Endothelial cell of umbilical vein (primary cell): ENCODE measurements around the gene LRRK1. TPM values are rescaled to one million over a fixed set of nuclear protein-coding genes. Genes with fewer than 3 reads are reported as not detected.

Source experiments
- BruUV-seq: library from RNA; stranded (reverse); fragments of 400-500 nt; replicated peaks from 2 replicates; lab custom pipeline; 2021; lab: Mats Ljungman, UMichigan
- CTCF ChIA-PET: fragments of 300-600, 350-600 bp; sonication (Branson Sonifier 250); formaldehyde crosslinking; loops from one replicate; lab custom pipeline; 2021; ENCODE audit warnings: antibody characterized with exemption, inconsistent platforms; lab: Charles Lee
- POLR2A ChIA-PET: fragments of 300-600, 350-600 bp; sonication (Branson Sonifier 250); formaldehyde crosslinking; loops from one replicate; lab custom pipeline; 2021; ENCODE audit warnings: antibody characterized with exemption, inconsistent platforms; lab: Charles Lee
- DNase-seq: peaks from one replicate; pipeline ENCODE4 v3.0.0-alpha.2; 2011; ENCODE audit warnings: low read depth, low spot score
- FAIRE-seq: peaks from 2 replicates; lab custom pipeline; 2011; peaks lifted over from hg19 to GRCh38; lab: Jason Lieb, UNC
- H2AFZ ChIP-seq: 2 replicates; pipeline ENCODE4 v1.6.0; 2012; ENCODE audit warnings: low read depth, low read length, control low read depth, inconsistent platforms
- H3K27ac ChIP-seq: 2 replicates; pipeline ENCODE4 v1.5.1; 2011; ENCODE audit warnings: low read depth, mild to moderate bottlenecking, control low read depth, low read length, moderate library complexity; ENCODE audit not compliant: insufficient read depth
- H3K27me3 ChIP-seq, 2 experiments: 2 replicates each; pipeline versions ENCODE4 v1.6.0 to v1.6.1; 2011; ENCODE audit warnings: low read length in 2 of 2, mixed read lengths in 1 of 2; ENCODE audit not compliant: control insufficient read depth in 2 of 2, insufficient read depth in 2 of 2
- H3K36me3 ChIP-seq, 2 experiments: 2 replicates in 1 of 2; 3 replicates in 1 of 2; pipeline ENCODE4 v1.5.1; 2011; ENCODE audit warnings: low read length in 2 of 2, mild to moderate bottlenecking in 1 of 2, moderate library complexity in 1 of 2; ENCODE audit not compliant: control insufficient read depth in 2 of 2, insufficient read depth in 2 of 2; ENCODE audit errors: extremely low read depth in 1 of 2
- H3K4me1 ChIP-seq: 3 replicates; pipeline ENCODE4 v1.5.1; 2011; ENCODE audit warnings: mild to moderate bottlenecking, low read length; ENCODE audit not compliant: control insufficient read depth, insufficient read depth; ENCODE audit errors: extremely low read depth
- H3K4me2 ChIP-seq: 2 replicates; pipeline ENCODE4 v1.6.1; 2011; ENCODE audit warnings: low read length, control low read depth, mixed read lengths; ENCODE audit not compliant: insufficient read depth
- H3K4me3 ChIP-seq, 3 experiments: fragments of 200-600 bp in 1 of 3; sonication (generic), shearing (Covaris generic) in 1 of 3; replicated peaks in 1 of 3; 2 replicates each; pipeline ENCODE4 v1.5.1; 2011 to 2016; ENCODE audit warnings: control low read depth in 3 of 3, low read length in 3 of 3, mild to moderate bottlenecking in 2 of 3, inconsistent platforms in 1 of 3, low read depth in 1 of 3, moderate library complexity in 1 of 3; ENCODE audit not compliant: insufficient read depth in 1 of 3
- H3K79me2 ChIP-seq: 2 replicates; pipeline ENCODE4 v1.6.0; 2012; ENCODE audit warnings: low read length, inconsistent platforms; ENCODE audit not compliant: control insufficient read depth, insufficient read depth
- H3K9ac ChIP-seq: replicated peaks from 2 replicates; pipeline ENCODE3; 2011; ENCODE audit warnings: low read length, control low read depth; ENCODE audit not compliant: insufficient read depth; ENCODE audit errors: extremely low read depth
- H3K9me1 ChIP-seq: replicated peaks from 3 replicates; pipeline ENCODE4 v1.6.0; 2011; ENCODE audit warnings: mild to moderate bottlenecking, low read length; ENCODE audit not compliant: control insufficient read depth, insufficient read depth; ENCODE audit errors: extremely low read depth
- H3K9me3 ChIP-seq: replicated peaks from 2 replicates; pipeline ENCODE4 v1.5.1; 2012; ENCODE audit warnings: low read length, inconsistent platforms; ENCODE audit not compliant: control insufficient read depth, insufficient read depth
- H4K20me1 ChIP-seq: replicated peaks from 2 replicates; pipeline ENCODE3; 2011; ENCODE audit warnings: mild to moderate bottlenecking, low read length; ENCODE audit not compliant: control insufficient read depth, insufficient read depth; ENCODE audit errors: extremely low read depth
- EZH2 ChIP-seq: IDR thresholded peaks from 2 replicates; pipeline ENCODE4 v1.6.1; 2012; ENCODE audit warnings: borderline replicate concordance, low read depth, mild to moderate bottlenecking, moderate library complexity, low read length, inconsistent platforms; ENCODE audit not compliant: severe bottlenecking
- GATA2 ChIP-seq: IDR thresholded peaks from 2 replicates; pipeline ENCODE4 v1.7.0; 2011; ENCODE audit warnings: low read depth, mild to moderate bottlenecking, moderate library complexity, mixed read lengths, low read length; ENCODE audit not compliant: insufficient read length, insufficient read depth
- JUN ChIP-seq: IDR thresholded peaks from 2 replicates; pipeline ENCODE4 v1.6.1; 2011; ENCODE audit warnings: borderline replicate concordance, low read depth; ENCODE audit not compliant: insufficient read length, insufficient read depth
- POLR2A ChIP-seq: IDR thresholded peaks from 2 replicates; pipeline ENCODE4 v1.6.1; 2012; ENCODE audit warnings: low read depth, mild to moderate bottlenecking, control low read depth, low read length
- POLR2AphosphoS5 ChIP-seq: IDR thresholded peaks from 2 replicates; pipeline ENCODE4 v1.6.1; 2012; ENCODE audit warnings: low read depth, mild to moderate bottlenecking, control low read depth, low read length, moderate library complexity; ENCODE audit not compliant: insufficient read depth
- dilution Hi-C: fragments of 300-500 bp; cut with MboI; formaldehyde crosslinking; loops from one replicate; pipeline ENCODE4 v1.15.0; 2019; ENCODE audit warnings: low sequenced_read_pairs; ENCODE audit not compliant: extremely low pct_ligation_motif_present
- intact Hi-C: fragments of 100-400 bp; cut with micrococcal nuclease; formaldehyde crosslinking; loops from one replicate; pipeline ENCODE4 v1.10.0; 2022
- polyA plus RNA-seq, 4 experiments: library from polyadenylated mRNA; depleted of rRNA in 3 of 4; stranded (reverse) in 3 of 4; unstranded in 1 of 4; fragments of >200 nt; gene quantifications; 2 replicates each; pipeline versions ENCODE4 v1.2.1 to v1.2.3, GENCODE V29; 2011 to 2012; ENCODE audit warnings: missing spikeins in 1 of 4
- total RNA-seq: library from RNA; stranded (reverse); gene quantifications from 2 replicates; pipeline ENCODE4 v1.2.3, GENCODE V29; 2021
- TF ChIP-seq, protein P1 (sequence below), 2 donors: IDR thresholded peaks; 1 replicate in 1 of 2; 2 replicates in 1 of 2; pipeline ENCODE4 v1.5.1; 2011; ENCODE audit warnings: low read length in 2 of 2, mild to moderate bottlenecking in 2 of 2, moderate library complexity in 2 of 2, control low read depth in 1 of 2, inconsistent platforms in 1 of 2, low read depth in 1 of 2; ENCODE audit not compliant: insufficient read depth in 1 of 2; ENCODE audit errors: extremely low read depth in 1 of 2
- TF ChIP-seq, protein P2 (sequence below): IDR thresholded peaks from 2 replicates; pipeline ENCODE4 v1.6.1; 2011; ENCODE audit not compliant: insufficient read depth, insufficient read length

LRRK1 gene
- total and polyA plus RNA-seq, 2 donors (not counting 3 experiments of a cell fraction or from before 2014, with no cell fraction given), result 11.0 to 22.1 TPM

DNA sequence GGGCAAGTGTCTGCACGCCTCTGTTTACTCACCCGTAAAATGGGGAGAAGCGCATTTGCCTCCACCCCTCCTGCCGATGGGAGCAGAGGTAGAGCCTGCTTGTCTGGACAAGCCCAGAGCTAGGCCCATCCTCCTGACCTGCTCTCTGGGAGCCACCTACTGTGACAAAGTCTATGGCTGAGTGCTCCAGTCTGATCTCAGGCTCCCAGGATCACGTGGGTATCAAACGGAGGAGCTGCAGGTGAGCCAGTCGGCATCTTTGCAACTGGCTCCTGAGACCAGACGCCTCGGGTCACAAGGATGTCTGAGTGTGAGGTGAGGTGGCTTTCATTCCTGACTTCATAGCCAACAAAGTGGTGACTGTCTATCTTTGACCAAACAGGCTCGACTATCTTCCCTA, 41.6 kb upstream of the LRRK1 start:
- dilution Hi-C loops (no loop called here), intact Hi-C loops (loop anchor here (10.0 kb wide), 1 partner anchor 523 kb away; no protein-coding TSS in a partner anchor)
- no peak overlapping the region for H3K4me2 ChIP-seq
- no peaks in the 10 kb centered on the region for H3K9me1 ChIP-seq
- H3K27me3 ChIP-seq, result peaks cover 17% of the 10 kb centered on the region in 2 experiments
- no peak overlapping the region for H3K9ac ChIP-seq
- H4K20me1 ChIP-seq, result no peaks in the 10 kb centered on the region
- no peak overlapping the region for H3K27ac ChIP-seq
- DNase-seq, result no peak
- BruUV-seq, result no TSS peak
- POLR2A ChIA-PET, result no interaction called here
- TF ChIP-seq EZH2 (no peak), GATA2 (no peak), POLR2A (no peak), POLR2AphosphoS5 (no peak), JUN (no peak)
- TF ChIP-seq, protein P1, sequence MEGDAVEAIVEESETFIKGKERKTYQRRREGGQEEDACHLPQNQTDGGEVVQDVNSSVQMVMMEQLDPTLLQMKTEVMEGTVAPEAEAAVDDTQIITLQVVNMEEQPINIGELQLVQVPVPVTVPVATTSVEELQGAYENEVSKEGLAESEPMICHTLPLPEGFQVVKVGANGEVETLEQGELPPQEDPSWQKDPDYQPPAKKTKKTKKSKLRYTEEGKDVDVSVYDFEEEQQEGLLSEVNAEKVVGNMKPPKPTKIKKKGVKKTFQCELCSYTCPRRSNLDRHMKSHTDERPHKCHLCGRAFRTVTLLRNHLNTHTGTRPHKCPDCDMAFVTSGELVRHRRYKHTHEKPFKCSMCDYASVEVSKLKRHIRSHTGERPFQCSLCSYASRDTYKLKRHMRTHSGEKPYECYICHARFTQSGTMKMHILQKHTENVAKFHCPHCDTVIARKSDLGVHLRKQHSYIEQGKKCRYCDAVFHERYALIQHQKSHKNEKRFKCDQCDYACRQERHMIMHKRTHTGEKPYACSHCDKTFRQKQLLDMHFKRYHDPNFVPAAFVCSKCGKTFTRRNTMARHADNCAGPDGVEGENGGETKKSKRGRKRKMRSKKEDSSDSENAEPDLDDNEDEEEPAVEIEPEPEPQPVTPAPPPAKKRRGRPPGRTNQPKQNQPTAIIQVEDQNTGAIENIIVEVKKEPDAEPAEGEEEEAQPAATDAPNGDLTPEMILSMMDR (IDR thresholded peaks at IDR 0.05; ENCODE audit: extremely low read depth in 1 of 2, insufficient read depth in 1 of 2, low read depth in 1 of 2, low read length in 2 of 2), result no peak
- TF ChIP-seq, protein P2, sequence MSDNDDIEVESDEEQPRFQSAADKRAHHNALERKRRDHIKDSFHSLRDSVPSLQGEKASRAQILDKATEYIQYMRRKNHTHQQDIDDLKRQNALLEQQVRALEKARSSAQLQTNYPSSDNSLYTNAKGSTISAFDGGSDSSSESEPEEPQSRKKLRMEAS, result no peak
- CTCF ChIA-PET, result interaction anchor here (0.7 to 7.4 kb wide), 5 partner anchors 12 to 535 kb away, joined by 3 to 34 read pairs (median 5); partner anchors contain the start of genes ADAMTS17 and LRRK1
- H3K79me2 ChIP-seq, result no peaks in the 10 kb centered on the region
- no peak overlapping the region for H2AFZ ChIP-seq
- no peak overlapping the region for H3K4me3 ChIP-seq
- no peaks in the 10 kb centered on the region for H3K9me3 ChIP-seq
- peaks cover 3% of the 10 kb centered on the region for H3K4me1 ChIP-seq
- no peaks in the 10 kb centered on the region for H3K36me3 ChIP-seq
- FAIRE-seq, result no peak
